GM21360 (cell line): ENCODE results near the gene OBSCN.

Experiments
- ATAC-seq: cut with Tn5 transposase; IDR thresholded peaks from one replicate; pipeline ENCODE4 v1.9.1; 2021; ENCODE audit warnings: mild to moderate bottlenecking, moderate library complexity; ENCODE audit not compliant: unreplicated experiment

The OBSCN gene

GRCh38 chr1:228286505-228287417, 78.9 kb downstream of the OBSCN start:
- no peak for ATAC-seq

DNA sequence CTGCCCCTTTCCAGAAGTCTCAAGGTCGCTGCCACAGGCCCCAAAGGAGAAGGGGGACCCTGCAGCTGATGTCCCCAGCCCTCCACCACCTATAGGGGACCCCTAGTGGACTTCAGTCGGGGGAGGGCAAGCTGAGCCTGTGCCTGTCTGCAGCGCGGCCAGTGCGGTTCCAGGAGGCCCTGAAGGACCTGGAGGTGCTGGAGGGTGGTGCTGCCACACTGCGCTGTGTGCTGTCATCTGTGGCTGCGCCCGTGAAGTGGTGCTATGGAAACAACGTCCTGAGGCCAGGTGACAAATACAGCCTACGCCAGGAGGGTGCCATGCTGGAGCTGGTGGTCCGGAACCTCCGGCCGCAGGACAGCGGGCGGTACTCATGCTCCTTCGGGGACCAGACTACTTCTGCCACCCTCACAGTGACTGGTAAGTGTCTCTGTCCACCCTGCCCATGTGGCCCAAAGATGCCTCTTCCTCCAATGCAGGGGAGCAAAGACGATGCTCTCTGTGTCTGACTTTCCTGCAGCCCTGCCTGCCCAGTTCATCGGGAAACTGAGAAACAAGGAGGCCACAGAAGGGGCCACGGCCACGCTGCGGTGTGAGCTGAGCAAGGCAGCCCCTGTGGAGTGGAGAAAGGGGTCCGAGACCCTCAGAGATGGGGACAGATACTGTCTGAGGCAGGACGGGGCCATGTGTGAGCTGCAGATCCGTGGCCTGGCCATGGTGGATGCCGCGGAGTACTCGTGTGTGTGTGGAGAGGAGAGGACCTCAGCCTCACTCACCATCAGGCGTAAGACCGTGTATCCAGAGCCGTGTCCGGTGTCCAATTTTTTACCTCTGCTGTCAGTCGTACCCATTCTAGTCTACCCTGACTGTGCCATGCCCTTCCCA, 79.9 kb downstream of the OBSCN start:
- no peak for ATAC-seq

- no peak for ATAC-seq
Measured at GRCh38 chr1:228288536-228289238, 80.8 kb downstream of the OBSCN start.

DNA sequence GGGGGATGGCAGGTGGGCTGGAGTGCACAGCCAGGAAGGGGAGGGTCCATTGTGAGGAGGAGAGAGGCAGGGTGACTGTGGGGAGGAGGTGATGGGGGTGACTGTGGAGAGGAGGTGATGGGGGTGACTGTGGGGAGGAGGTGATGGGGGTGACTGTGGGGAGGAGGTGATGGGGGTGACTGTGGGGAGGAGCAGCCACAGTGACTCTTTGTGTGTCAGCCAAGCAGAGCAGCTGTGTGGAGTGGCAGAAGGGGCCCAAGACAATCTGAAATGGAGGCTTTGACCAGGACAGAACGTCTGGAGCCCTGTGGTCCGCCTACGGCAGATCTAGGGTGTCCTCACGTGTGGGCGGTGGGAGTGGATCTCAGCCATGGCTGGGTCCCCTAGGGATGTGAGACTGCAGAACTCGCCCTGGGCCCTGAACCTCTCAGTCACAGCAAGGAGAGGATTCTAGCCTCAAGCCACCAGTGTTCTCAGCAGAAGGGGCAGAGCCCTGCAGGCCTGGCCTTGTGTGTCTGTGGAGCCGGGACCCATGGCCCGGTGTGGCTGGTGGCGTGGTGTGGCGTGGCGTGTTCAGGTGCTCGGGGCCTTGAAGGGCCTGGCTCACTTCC, 81.5 kb downstream of the OBSCN start:
- no peak for ATAC-seq

GRCh38 chr1:228289996-228290881, 82.4 kb downstream of the OBSCN start:
- ATAC-seq, result no peak

DNA sequence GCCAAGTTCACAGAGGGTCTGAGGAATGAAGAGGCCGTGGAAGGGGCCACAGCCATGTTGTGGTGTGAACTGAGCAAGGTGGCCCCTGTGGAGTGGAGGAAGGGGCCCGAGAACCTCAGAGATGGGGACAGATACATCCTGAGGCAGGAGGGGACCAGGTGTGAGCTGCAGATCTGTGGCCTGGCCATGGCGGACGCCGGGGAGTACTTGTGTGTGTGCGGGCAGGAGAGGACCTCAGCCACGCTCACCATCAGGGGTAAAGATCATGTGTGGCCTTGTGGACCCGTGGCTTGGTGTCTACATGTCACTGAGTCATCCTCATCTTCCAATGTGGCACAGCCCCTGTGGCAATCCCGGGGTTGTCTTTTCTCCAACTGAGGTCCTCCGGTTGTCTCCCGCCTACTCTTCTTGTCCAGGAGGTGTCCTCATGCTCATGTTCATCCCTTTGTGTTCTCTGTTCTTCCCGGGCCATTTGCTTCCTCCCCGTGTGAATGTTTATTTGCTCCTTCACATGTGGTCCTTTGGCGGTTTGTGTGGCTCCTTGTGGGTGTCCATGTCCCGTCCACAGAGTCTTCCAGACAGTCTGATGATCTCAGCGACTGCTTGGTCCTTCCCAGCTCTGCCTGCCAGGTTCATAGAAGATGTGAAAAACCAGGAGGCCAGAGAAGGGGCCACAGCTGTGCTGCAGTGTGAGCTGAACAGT, 84.2 kb downstream of the OBSCN start:
- no peak for ATAC-seq

DNA sequence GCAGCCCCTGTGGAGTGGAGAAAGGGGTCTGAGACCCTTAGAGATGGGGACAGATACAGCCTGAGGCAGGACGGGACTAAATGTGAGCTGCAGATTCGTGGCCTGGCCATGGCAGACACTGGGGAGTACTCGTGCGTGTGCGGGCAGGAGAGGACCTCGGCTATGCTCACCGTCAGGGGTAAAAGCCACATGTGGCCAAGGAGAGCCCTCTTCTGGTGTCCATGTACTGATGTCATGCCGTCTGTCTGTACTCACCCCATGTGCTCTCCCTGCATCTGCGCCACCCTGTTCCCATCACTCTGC, 84.7 kb downstream of the OBSCN start:
- no peak for ATAC-seq

DNA sequence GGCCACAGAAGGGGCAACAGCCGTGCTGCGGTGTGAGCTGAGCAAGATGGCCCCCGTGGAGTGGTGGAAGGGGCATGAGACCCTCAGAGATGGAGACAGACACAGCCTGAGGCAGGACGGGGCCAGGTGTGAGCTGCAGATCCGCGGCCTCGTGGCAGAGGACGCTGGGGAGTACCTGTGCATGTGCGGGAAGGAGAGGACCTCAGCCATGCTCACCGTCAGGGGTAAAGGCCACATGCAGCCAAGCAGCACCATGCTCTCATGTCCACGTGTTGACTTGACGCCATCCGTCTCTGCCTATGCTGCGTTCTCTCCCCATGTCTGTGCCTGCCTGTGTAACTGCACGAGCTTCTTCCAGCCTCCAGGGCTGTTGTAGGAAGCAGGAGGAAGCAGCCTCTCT, 85.5 kb downstream of the OBSCN start:
- ATAC-seq, result no peak

- no peak for ATAC-seq
Measured at GRCh38 chr1:228293816-228294500, 86.1 kb downstream of the OBSCN start.

GRCh38 chr1:228294717-228295116, 86.9 kb downstream of the OBSCN start:
- no peak for ATAC-seq

- ATAC-seq, result no peak
Measured at GRCh38 chr1:228295201-228295600, 87.4 kb downstream of the OBSCN start.

DNA sequence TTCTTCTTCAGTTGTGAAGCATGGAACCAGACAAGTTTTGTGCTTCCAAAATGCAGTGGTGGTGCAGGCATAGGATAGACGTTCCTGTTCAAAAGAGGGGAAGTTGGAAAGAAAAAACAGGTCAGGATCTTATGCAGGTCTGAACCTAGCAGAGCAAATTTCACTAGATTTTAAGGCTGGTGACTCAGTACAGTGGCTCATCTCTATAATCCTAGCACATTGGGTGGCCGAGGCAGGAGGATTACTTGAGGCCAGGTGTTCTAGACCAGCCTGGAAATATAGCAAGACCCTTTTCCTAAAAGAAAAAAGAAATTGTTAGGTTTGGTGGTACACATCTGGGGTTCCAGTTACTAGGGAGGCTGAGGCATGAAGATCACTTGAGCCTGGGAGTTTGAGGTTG, 88.1 kb downstream of the OBSCN start:
- no peak for ATAC-seq

DNA sequence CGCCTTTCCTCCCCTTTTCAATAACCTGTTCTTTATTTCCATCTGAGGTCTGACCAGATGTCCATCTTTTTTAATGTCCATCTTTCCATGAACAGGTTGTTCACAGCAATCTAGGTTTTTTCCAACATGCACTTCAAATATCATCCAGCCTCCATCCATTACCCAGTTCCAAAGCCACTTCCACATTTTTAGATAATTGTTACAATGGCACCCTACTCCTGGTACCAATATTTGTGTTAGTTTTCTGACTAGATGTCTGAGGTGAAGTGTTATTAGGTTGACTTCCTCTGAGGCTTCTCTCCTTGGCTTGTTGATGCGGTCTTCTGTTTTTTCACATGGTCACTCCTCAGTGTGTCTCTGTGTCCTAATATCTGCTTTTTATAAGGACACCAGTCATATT, 89.4 kb downstream of the OBSCN start:
- no peak for ATAC-seq

DNA sequence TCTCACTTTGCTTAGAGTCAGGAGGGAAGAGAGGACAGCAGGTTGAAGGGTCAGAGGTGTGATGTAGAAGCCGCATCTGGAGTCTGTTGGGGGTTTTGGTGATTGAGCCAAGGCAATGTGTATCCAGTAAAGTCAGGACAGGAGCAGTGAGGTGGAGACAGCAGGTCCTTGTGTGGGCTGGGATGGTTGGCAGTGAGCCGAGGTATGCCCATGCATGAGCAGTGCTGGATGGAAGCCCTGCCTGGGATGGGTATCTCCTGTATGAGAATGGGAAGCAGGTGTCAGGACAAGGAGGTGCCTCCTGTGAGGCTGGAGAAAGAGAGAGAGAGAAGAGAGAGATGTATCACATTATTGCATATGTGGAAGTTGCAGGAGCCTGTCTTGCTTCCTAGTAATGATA, 90.0 kb downstream of the OBSCN start:
- ATAC-seq, result no peak

DNA sequence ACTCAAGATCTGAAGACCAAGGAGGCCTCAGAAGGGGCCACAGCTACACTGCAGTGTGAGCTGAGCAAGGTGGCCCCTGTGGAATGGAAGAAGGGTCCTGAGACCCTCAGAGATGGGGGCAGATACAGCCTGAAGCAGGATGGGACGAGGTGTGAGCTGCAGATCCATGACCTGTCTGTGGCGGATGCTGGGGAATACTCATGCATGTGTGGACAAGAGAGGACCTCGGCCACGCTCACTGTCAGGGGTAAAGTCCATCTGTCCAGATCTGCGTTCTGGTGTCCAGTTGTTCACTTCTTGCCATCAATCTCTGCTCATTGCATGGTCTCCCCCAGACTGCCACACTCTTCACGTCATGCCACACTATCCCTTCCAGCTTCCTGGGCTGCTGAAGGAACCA, 90.6 kb downstream of the OBSCN start:
- ATAC-seq, result no peak

DNA sequence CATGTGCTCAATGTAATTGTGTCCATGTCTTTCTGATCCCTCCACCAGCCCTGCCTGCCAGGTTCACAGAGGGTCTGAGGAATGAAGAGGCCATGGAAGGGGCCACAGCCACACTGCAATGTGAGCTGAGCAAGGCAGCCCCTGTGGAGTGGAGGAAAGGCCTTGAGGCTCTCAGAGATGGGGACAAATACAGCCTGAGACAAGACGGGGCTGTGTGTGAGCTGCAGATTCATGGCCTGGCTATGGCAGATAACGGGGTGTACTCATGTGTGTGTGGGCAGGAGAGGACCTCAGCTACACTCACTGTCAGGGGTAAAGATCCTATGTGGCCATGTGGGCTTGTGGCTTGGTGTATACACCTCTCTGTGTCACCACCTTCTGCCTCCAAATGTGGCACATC, 91.4 kb downstream of the OBSCN start:
- no peak for ATAC-seq

GRCh38 chr1:228299901-228300300, 92.1 kb downstream of the OBSCN start:
- ATAC-seq, result no peak

- ATAC-seq, result no peak
Measured at GRCh38 chr1:228302086-228302485, 94.2 kb downstream of the OBSCN start.

DNA sequence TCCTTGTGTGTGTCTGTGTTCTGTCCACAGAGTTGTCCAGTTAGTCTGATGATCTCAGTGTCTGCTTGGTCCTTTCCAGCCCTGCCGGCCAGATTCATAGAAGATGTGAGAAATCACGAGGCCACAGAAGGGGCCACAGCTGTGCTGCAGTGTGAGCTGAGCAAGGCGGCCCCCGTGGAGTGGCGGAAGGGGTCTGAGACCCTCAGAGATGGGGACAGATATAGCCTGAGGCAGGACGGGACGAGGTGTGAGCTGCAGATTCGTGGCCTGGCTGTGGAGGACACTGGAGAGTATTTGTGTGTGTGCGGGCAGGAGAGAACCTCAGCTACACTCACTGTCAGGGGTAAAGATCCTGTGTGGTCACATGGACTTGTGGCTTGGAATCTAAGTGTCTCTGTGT, 95.8 kb downstream of the OBSCN start:
- ATAC-seq, result no peak
